ENCODE data around the gene GIT1. TPM values are rescaled to one million over a fixed set of nuclear protein-coding genes. Genes with fewer than 3 reads are reported as not detected.
A peak's percentile ranks its signal among the peaks of the same experiment; 100 is the strongest.

Gene GIT1
- total and polyA plus RNA-seq, 2 of the 13 experiments (the other 11 are each of a cell fraction or from before 2014, with no cell fraction given): 14.2 to 30.8 TPM

GRCh38 chr17:29572691-29573557 is 16.5 kb downstream of the GIT1 start:
- no peak overlapping the region for H3K27ac ChIP-seq (ENCODE audit: extremely low read length, insufficient read depth, low read length)
- ATAC-seq: no peak
- no peaks in the 10 kb centered on the region for H3K27me3 ChIP-seq (ENCODE audit: control insufficient read depth in 1 of 2, insufficient read depth in 2 of 2, low read length in 2 of 2)
- H3K9me3 ChIP-seq (ENCODE audit: low read length): no peaks in the 10 kb centered on the region
- ChIA-PET POLR2A (no interaction called here), CTCF (ENCODE audit: low intra/inter-chr PET ratio, low total read pairs) (no interaction called here)
- no peak overlapping the region for H2AFZ ChIP-seq (ENCODE audit: low read length)
- WGBS (ENCODE audit: low lambda C conversion rate): 97% methylated on average over 62 of the region's 62 CpGs
- H3K4me3 ChIP-seq (replicated peaks in 1 of 3; ENCODE audit: insufficient read depth in 1 of 3, low read depth in 2 of 3, low read length in 3 of 3): no peak overlapping the region
- peaks cover 32% of the 10 kb centered on the region for H3K4me1 ChIP-seq (ENCODE audit: insufficient read depth, low read length)
- H3K9ac ChIP-seq (ENCODE audit: insufficient read depth, low read depth, low read length): no peak overlapping the region
- peaks cover under 1 to 15% of the 10 kb centered on the region in 2 experiments; a peak in 3 of 5 replicates for H3K36me3 ChIP-seq (replicated peaks in 1 of 2; ENCODE audit: control insufficient read depth in 1 of 2, insufficient read depth in 2 of 2, low read length in 2 of 2)
- no peak for DNase-seq (ENCODE audit: low spot score)
- no peak for FAIRE-seq
- H3K79me2 ChIP-seq (ENCODE audit: insufficient read depth, low read length): no peaks in the 10 kb centered on the region
- intact Hi-C loops (cut with micrococcal nuclease; ENCODE audit: unreplicated experiment): no loop called here
- H3K4me2 ChIP-seq (ENCODE audit: low read depth, low read length): no peak overlapping the region
- H4K20me1 ChIP-seq (ENCODE audit: insufficient read depth, low read length): no peaks in the 10 kb centered on the region
- BruUV-seq (replicated peaks): no TSS peak
- in situ Hi-C loops (cut with HindIII; ENCODE audit: extremely low pct_ligation_motif_present, low pct_unique_long_range_greater_than_20kb): no loop called here
- TF ChIP-seq HOXA3 (CRISPR knock-in tag; IDR thresholded peaks at IDR 0.05) (peak; percentile 35; the same call in 1 of the 2 replicates), AGO2 (optimal IDR thresholded peaks at IDR 0.05; ENCODE audit: low read depth, low read length) (peak; percentile 66), CCDC6 (CRISPR knock-in tag; IDR thresholded peaks at IDR 0.05) (no peak), KDM5A (IDR thresholded peaks at IDR 0.05; ENCODE audit: borderline replicate concordance, low read length) (no peak), KDM4B (CRISPR knock-in tag; IDR thresholded peaks at IDR 0.05) (no peak), ATRX (CRISPR knock-in tag; IDR thresholded peaks at IDR 0.05; ENCODE audit: borderline replicate concordance) (no peak), ZUFSP (CRISPR knock-in tag; IDR thresholded peaks at IDR 0.05; ENCODE audit: borderline replicate concordance) (no peak), RBM39 (IDR thresholded peaks at IDR 0.05; ENCODE audit: low read depth, low read length, poor library complexity, severe bottlenecking) (no peak), ZBTB33 (CRISPR knock-in tag; IDR thresholded peaks at IDR 0.05) (peak; percentile 49; the same call in 1 of the 2 replicates), HMG20A (CRISPR knock-in tag; IDR thresholded peaks at IDR 0.05; ENCODE audit: borderline replicate concordance) (no peak), ZNF772 (CRISPR knock-in tag; IDR thresholded peaks at IDR 0.05) (no peak), HHEX (CRISPR knock-in tag; IDR thresholded peaks at IDR 0.05) (no peak), ARID2 (CRISPR knock-in tag; IDR thresholded peaks at IDR 0.05; ENCODE audit: borderline replicate concordance) (no peak), RBAK (CRISPR knock-in tag; IDR thresholded peaks at IDR 0.05) (no peak), CREBL2 (CRISPR knock-in tag; IDR thresholded peaks at IDR 0.05; ENCODE audit: borderline replicate concordance) (no peak), TEAD3 (CRISPR knock-in tag; optimal IDR thresholded peaks at IDR 0.05; ENCODE audit: borderline replicate concordance) (no peak), RBFOX2 (IDR thresholded peaks at IDR 0.05; ENCODE audit: low read depth, low read length) (peak; percentile 7; the same call in 1 of the 2 replicates)
